Mammary microvascular endothelial cell (primary cell): ENCODE results near the gene KLF6. TPM values are rescaled to one million over a fixed set of nuclear protein-coding genes. Genes with fewer than 3 reads are reported as not detected.

ENCODE experiments used
- total RNA-seq: library from RNA; depleted of rRNA; stranded (reverse); fragments of >200 nt; gene quantifications from 2 replicates; pipeline ENCODE4 v1.2.3, GENCODE V29; 2015

The KLF6 gene
- 71.8 and 84.7 TPM in 2 replicates for total RNA-seq

GRCh38 chr10:3784510-3785250, at the start of gene KLF6:
KLF6 (minus strand) TSS chr10:3785209; CDS start chr10:3785014, 195 bp downstream.

